HepG2 (cell line): ENCODE measurements around the gene RAB36. TPM values are rescaled to one million over a fixed set of nuclear protein-coding genes. Genes with fewer than 3 reads are reported as not detected.

ENCODE experiments used
- ERF ChIP-seq: IDR thresholded peaks from 2 replicates; pipeline ENCODE4 v1.6.1; 2018; ENCODE audit warnings: missing biosample characterization, missing genetic modification reagents
- ESRRA ChIP-seq: sonication (generic); formaldehyde crosslinking; IDR thresholded peaks from 2 replicates; pipeline ENCODE4 v1.5.1; 2020; ENCODE audit warnings: mild to moderate bottlenecking, low read depth, missing genetic modification reagents
- HOXA3 ChIP-seq: sonication (generic); formaldehyde crosslinking; IDR thresholded peaks from 2 replicates; pipeline ENCODE4 v1.5.0; 2020; ENCODE audit warnings: missing genetic modification reagents
- KLF12 ChIP-seq: sonication (generic); formaldehyde crosslinking; IDR thresholded peaks from 2 replicates; pipeline ENCODE4 v1.4.0; 2020; ENCODE audit warnings: missing genetic modification reagents, borderline replicate concordance
- MEF2D ChIP-seq: sonication (generic); formaldehyde crosslinking; IDR thresholded peaks from 2 replicates; pipeline ENCODE4 v1.5.1; 2020; ENCODE audit warnings: mild to moderate bottlenecking, missing genetic modification reagents
- MLLT10 ChIP-seq: sonication (generic); formaldehyde crosslinking; IDR thresholded peaks from 2 replicates; pipeline ENCODE4 v1.4.0; 2020; ENCODE audit warnings: missing genetic modification reagents
- NAIF1 ChIP-seq: sonication (generic); formaldehyde crosslinking; IDR thresholded peaks from 2 replicates; pipeline ENCODE4 v1.5.0; 2020; ENCODE audit warnings: mild to moderate bottlenecking, missing genetic modification reagents, borderline replicate concordance
- NFKB2 ChIP-seq: sonication (generic); formaldehyde crosslinking; IDR thresholded peaks from 2 replicates; pipeline ENCODE4 v1.4.0; 2020; ENCODE audit warnings: missing genetic modification reagents, borderline replicate concordance
- PAF1 ChIP-seq: IDR thresholded peaks from 2 replicates; pipeline ENCODE4 v1.6.1; 2016; ENCODE audit warnings: missing genetic modification reagents, missing compliant biosample characterization
- RFXAP ChIP-seq: sonication (generic); formaldehyde crosslinking; IDR thresholded peaks from 2 replicates; pipeline ENCODE4 v1.4.0; 2020; ENCODE audit warnings: missing genetic modification reagents, borderline replicate concordance
- SALL1 ChIP-seq: sonication (generic); formaldehyde crosslinking; IDR thresholded peaks from 2 replicates; pipeline ENCODE4 v1.8.0; 2022; ENCODE audit warnings: mild to moderate bottlenecking, missing genetic modification reagents
- SMARCC2 ChIP-seq: fragments of 450-650 bp; IDR thresholded peaks from 2 replicates; pipeline ENCODE4 v1.6.1; 2017; ENCODE audit warnings: antibody characterized with exemption, mild to moderate bottlenecking
- ZNF20 ChIP-seq: sonication (generic); formaldehyde crosslinking; IDR thresholded peaks from 2 replicates; pipeline ENCODE4 v1.4.0; 2020; ENCODE audit warnings: mild to moderate bottlenecking, moderate library complexity, missing genetic modification reagents
- ZNF230 ChIP-seq: sonication (generic); formaldehyde crosslinking; IDR thresholded peaks from 2 replicates; pipeline ENCODE4 v1.4.0; 2020; ENCODE audit warnings: mild to moderate bottlenecking, missing genetic modification reagents
- ZNF75D ChIP-seq: sonication (generic); formaldehyde crosslinking; IDR thresholded peaks from 2 replicates; pipeline ENCODE4 v1.8.1; 2023; ENCODE audit warnings: missing genetic modification reagents, mild to moderate bottlenecking, borderline replicate concordance
- ZNF768 ChIP-seq: sonication (generic); formaldehyde crosslinking; IDR thresholded peaks from 2 replicates; pipeline ENCODE4 v1.4.0; 2020; ENCODE audit warnings: missing genetic modification reagents
- ZNF891 ChIP-seq: sonication (generic); formaldehyde crosslinking; IDR thresholded peaks from 2 replicates; pipeline ENCODE4 v1.5.0; 2020; ENCODE audit warnings: mild to moderate bottlenecking, missing genetic modification reagents
- polyA plus RNA-seq, 8 experiments: library from polyadenylated mRNA; depleted of rRNA in 3 of 8; stranded (reverse) in 7 of 8; unstranded in 1 of 8; fragments of >200 nt; fragmentation: Illumina TruSeq in 4 of 8; extraction: Trizol in 4 of 8; gene quantifications; 2 replicates each; pipeline versions ENCODE4 v1.2.1 to v1.2.3, GENCODE V29; 2011 to 2016; ENCODE audit warnings: low read depth in 4 of 8, missing spikeins in 1 of 8, mixed read lengths in 1 of 8; ENCODE audit not compliant: insufficient read depth in 1 of 8
- total RNA-seq, 5 experiments: library from RNA; depleted of rRNA; stranded (reverse); fragments of >200 nt; fragmentation: Illumina TruSeq; extraction: Trizol; gene quantifications; 2 replicates each; pipeline ENCODE4 v1.2.3, GENCODE V29; 2016; ENCODE audit warnings: low read depth in 1 of 5
- TF ChIP-seq, protein P1 (sequence below): sonication (generic); formaldehyde crosslinking; IDR thresholded peaks from 2 replicates; pipeline ENCODE4 v1.5.0; 2020; ENCODE audit warnings: missing genetic modification reagents
- TF ChIP-seq, protein P2 (sequence below): sonication (generic); formaldehyde crosslinking; IDR thresholded peaks from 2 replicates; pipeline ENCODE4 v1.4.0; 2020; ENCODE audit warnings: missing genetic modification reagents
- TF ChIP-seq, protein P3 (sequence below): sonication (generic); formaldehyde crosslinking; conservative IDR thresholded peaks from 2 replicates; pipeline ENCODE4 v1.4.0; 2020; ENCODE audit warnings: missing genetic modification reagents
- TF ChIP-seq, protein P4 (sequence below): sonication (generic); formaldehyde crosslinking; IDR thresholded peaks from 2 replicates; pipeline ENCODE4 v1.4.0; 2020; ENCODE audit warnings: missing genetic modification reagents

Gene RAB36
- total and polyA plus RNA-seq, 2 of the 13 experiments (the other 11 are each of a cell fraction or from before 2014, with no cell fraction given), result 0.24 to 0.86 TPM

DNA sequence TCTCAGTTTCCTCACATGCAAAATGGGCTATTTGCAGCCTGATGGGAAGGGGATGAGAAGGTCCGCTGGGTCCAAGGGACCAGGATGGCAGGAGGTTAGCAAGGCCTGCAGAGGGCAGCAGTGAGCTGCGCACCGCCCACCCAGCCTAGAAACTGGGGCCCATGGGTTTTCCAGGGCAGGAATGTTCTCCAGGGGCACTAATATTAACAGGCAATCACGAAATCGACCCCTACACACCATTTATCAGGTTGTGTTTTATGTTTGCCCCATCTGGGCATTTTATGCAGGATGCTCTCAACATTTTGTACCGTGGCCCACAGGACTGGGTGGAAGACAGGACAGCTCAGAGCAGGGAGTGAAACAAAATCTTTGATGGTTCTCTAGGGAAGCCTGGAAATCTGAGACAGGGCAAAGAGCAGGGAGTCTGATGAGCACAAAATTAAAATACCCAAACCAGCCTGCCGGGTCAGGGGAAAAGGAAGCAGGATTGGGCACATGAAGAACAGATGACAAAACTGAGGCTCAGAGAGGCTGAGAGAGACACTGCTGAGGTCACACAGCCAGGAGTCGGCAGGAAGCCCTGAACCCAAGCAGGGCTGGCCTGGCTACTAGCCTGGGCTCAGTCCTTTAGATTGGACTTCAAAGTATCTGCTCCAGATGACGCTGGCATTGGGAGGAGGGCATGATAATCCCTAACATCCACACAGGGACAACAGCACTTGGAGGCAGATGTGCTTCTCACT lies 33.4 kb downstream of the RAB36 start (continued):
- TF ChIP-seq, protein P1, sequence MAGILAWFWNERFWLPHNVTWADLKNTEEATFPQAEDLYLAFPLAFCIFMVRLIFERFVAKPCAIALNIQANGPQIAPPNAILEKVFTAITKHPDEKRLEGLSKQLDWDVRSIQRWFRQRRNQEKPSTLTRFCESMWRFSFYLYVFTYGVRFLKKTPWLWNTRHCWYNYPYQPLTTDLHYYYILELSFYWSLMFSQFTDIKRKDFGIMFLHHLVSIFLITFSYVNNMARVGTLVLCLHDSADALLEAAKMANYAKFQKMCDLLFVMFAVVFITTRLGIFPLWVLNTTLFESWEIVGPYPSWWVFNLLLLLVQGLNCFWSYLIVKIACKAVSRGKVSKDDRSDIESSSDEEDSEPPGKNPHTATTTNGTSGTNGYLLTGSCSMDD (CRISPR knock-in tag), result no peak
- TF ChIP-seq ZNF75D (CRISPR knock-in tag), result no peak
- peak; percentile 61 for TF ChIP-seq SALL1 (CRISPR knock-in tag)
- no peak for TF ChIP-seq RFXAP (CRISPR knock-in tag)
- no peak for TF ChIP-seq ERF (CRISPR knock-in tag)
- TF ChIP-seq, protein P2, sequence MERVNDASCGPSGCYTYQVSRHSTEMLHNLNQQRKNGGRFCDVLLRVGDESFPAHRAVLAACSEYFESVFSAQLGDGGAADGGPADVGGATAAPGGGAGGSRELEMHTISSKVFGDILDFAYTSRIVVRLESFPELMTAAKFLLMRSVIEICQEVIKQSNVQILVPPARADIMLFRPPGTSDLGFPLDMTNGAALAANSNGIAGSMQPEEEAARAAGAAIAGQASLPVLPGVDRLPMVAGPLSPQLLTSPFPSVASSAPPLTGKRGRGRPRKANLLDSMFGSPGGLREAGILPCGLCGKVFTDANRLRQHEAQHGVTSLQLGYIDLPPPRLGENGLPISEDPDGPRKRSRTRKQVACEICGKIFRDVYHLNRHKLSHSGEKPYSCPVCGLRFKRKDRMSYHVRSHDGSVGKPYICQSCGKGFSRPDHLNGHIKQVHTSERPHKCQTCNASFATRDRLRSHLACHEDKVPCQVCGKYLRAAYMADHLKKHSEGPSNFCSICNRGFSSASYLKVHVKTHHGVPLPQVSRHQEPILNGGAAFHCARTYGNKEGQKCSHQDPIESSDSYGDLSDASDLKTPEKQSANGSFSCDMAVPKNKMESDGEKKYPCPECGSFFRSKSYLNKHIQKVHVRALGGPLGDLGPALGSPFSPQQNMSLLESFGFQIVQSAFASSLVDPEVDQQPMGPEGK (CRISPR knock-in tag), result peak; percentile 37; the same call in 1 of the 2 replicates
- TF ChIP-seq ESRRA (CRISPR knock-in tag), result no peak
- TF ChIP-seq MLLT10 (CRISPR knock-in tag), result no peak
- TF ChIP-seq MEF2D (CRISPR knock-in tag), result no peak
- TF ChIP-seq, protein P3, sequence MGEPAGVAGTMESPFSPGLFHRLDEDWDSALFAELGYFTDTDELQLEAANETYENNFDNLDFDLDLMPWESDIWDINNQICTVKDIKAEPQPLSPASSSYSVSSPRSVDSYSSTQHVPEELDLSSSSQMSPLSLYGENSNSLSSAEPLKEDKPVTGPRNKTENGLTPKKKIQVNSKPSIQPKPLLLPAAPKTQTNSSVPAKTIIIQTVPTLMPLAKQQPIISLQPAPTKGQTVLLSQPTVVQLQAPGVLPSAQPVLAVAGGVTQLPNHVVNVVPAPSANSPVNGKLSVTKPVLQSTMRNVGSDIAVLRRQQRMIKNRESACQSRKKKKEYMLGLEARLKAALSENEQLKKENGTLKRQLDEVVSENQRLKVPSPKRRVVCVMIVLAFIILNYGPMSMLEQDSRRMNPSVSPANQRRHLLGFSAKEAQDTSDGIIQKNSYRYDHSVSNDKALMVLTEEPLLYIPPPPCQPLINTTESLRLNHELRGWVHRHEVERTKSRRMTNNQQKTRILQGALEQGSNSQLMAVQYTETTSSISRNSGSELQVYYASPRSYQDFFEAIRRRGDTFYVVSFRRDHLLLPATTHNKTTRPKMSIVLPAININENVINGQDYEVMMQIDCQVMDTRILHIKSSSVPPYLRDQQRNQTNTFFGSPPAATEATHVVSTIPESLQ (CRISPR knock-in tag), result no peak
- no peak for TF ChIP-seq PAF1 (CRISPR knock-in tag)
- TF ChIP-seq HOXA3, result 0 out of 2 replicates have a peak, but pooled peaks have one; percentile 15
- TF ChIP-seq ZNF20, result no peak
- no peak for TF ChIP-seq ZNF230 (CRISPR knock-in tag)
- peak; percentile 84 for TF ChIP-seq ZNF768 (CRISPR knock-in tag)
- TF ChIP-seq KLF12 (CRISPR knock-in tag), result no peak
- peak; percentile 46; the same call in 1 of the 2 replicates for TF ChIP-seq NFKB2
- TF ChIP-seq, protein P4, sequence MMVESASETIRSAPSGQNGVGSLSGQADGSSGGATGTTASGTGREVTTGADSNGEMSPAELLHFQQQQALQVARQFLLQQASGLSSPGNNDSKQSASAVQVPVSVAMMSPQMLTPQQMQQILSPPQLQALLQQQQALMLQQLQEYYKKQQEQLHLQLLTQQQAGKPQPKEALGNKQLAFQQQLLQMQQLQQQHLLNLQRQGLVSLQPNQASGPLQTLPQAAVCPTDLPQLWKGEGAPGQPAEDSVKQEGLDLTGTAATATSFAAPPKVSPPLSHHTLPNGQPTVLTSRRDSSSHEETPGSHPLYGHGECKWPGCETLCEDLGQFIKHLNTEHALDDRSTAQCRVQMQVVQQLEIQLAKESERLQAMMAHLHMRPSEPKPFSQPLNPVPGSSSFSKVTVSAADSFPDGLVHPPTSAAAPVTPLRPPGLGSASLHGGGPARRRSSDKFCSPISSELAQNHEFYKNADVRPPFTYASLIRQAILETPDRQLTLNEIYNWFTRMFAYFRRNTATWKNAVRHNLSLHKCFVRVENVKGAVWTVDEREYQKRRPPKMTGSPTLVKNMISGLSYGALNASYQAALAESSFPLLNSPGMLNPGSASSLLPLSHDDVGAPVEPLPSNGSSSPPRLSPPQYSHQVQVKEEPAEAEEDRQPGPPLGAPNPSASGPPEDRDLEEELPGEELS (CRISPR knock-in tag), result no peak
- TF ChIP-seq NAIF1 (CRISPR knock-in tag), result no peak
- TF ChIP-seq SMARCC2, result no peak
- TF ChIP-seq ZNF891, result 0 out of 2 replicates have a peak, but pooled peaks have one; percentile 51
